Measurements from ENCODE around the gene AATK. TPM values are rescaled to one million over a fixed set of nuclear protein-coding genes. Genes with fewer than 3 reads are reported as not detected.

AATK gene
- total RNA-seq, 2 experiments from 2014 or later = 0.25 to 0.82 TPM

DNA sequence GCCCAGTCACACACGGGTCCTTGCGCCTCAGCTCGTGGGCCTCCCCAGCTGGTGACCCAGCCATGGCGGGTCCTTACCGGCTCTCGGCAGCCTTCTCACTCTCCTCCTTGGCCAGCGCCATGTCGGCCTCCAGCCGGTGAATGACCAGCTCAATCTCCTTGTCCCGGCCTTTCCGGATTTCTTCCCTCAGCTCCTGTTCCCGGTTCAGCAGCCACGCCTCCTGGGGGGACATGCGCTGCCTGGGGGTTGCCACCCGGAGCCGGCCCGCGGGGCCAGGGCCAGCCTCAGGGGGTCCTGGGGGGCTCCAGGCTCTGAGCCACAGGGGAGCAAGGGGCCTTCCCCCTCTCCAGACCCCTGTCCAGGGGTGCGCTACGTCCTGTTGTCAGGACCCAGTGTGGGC, 25.1 kb upstream of the AATK start:
- TF ChIP-seq CTCF (IDR thresholded peaks at IDR 0.05) = no peak
- H3K27ac Mint-ChIP-seq = no peak overlapping the region
- intact Hi-C loops (cut with DNase I, micrococcal nuclease) = no loop called here
- H3K27ac ChIP-seq (ENCODE audit: low read depth in 1 of 2, low read length in 2 of 2) = no peak overlapping the region
- H3K27me3 ChIP-seq (ENCODE audit: control insufficient read depth in 1 of 2, insufficient read depth in 2 of 2, low read length in 2 of 2) = no peaks in the 10 kb centered on the region
- H3K4me1 Mint-ChIP-seq (ENCODE audit: low read depth) = no peaks in the 10 kb centered on the region
- no peaks in the 10 kb centered on the region for H3K9me3 Mint-ChIP-seq
- CTCF ChIA-PET = no interaction called here
- DNase-seq (no peak), ATAC-seq (ENCODE audit: poor library complexity) (no peak)
- peaks cover 4% of the 10 kb centered on the region for H3K36me3 Mint-ChIP-seq (ENCODE audit: low read depth)
- H3K9me3 ChIP-seq (ENCODE audit: control insufficient read depth in 1 of 2, insufficient read depth in 1 of 2, low read length in 2 of 2) = no peaks in the 10 kb centered on the region
- no peaks in the 10 kb centered on the region for H3K27me3 Mint-ChIP-seq
- POLR2A ChIA-PET = no interaction called here
- no peak overlapping the region for H3K4me3 Mint-ChIP-seq
- H3K4me1 ChIP-seq (ENCODE audit: insufficient read depth, low read length) = no peaks in the 10 kb centered on the region
- H3K36me3 ChIP-seq (ENCODE audit: insufficient read depth, low read length) = no peaks in the 10 kb centered on the region
- no peak overlapping the region for H3K4me3 ChIP-seq (ENCODE audit: low read length)

- intact Hi-C loops (cut with DNase I, micrococcal nuclease) = no loop called here
- no peak for DNase-seq
- no peaks in the 10 kb centered on the region for H3K9me3 ChIP-seq (ENCODE audit: control insufficient read depth in 1 of 2, insufficient read depth in 1 of 2, low read length in 2 of 2)
- no peaks in the 10 kb centered on the region for H3K27me3 Mint-ChIP-seq
- H3K36me3 Mint-ChIP-seq (ENCODE audit: low read depth) = peaks cover 4% of the 10 kb centered on the region
- CTCF ChIA-PET = no interaction called here
- H3K4me1 Mint-ChIP-seq (ENCODE audit: low read depth) = no peaks in the 10 kb centered on the region
- ATAC-seq (ENCODE audit: poor library complexity) = no peak
- H3K4me3 Mint-ChIP-seq = no peak overlapping the region
- H3K27me3 ChIP-seq (ENCODE audit: control insufficient read depth in 1 of 2, insufficient read depth in 2 of 2, low read length in 2 of 2) = no peaks in the 10 kb centered on the region
- no peak overlapping the region for H3K4me3 ChIP-seq (ENCODE audit: low read length)
- no peak overlapping the region for H3K27ac ChIP-seq (ENCODE audit: low read depth in 1 of 2, low read length in 2 of 2)
- no peaks in the 10 kb centered on the region for H3K9me3 Mint-ChIP-seq
- POLR2A ChIA-PET = no interaction called here
- TF ChIP-seq CTCF (IDR thresholded peaks at IDR 0.05) = no peak
- no peak overlapping the region for H3K27ac Mint-ChIP-seq
- H3K36me3 ChIP-seq (ENCODE audit: insufficient read depth, low read length) = no peaks in the 10 kb centered on the region
- H3K4me1 ChIP-seq (ENCODE audit: insufficient read depth, low read length) = no peaks in the 10 kb centered on the region
Measured at GRCh38 chr17:81190591-81190990, 24.6 kb upstream of the AATK start.

DNA sequence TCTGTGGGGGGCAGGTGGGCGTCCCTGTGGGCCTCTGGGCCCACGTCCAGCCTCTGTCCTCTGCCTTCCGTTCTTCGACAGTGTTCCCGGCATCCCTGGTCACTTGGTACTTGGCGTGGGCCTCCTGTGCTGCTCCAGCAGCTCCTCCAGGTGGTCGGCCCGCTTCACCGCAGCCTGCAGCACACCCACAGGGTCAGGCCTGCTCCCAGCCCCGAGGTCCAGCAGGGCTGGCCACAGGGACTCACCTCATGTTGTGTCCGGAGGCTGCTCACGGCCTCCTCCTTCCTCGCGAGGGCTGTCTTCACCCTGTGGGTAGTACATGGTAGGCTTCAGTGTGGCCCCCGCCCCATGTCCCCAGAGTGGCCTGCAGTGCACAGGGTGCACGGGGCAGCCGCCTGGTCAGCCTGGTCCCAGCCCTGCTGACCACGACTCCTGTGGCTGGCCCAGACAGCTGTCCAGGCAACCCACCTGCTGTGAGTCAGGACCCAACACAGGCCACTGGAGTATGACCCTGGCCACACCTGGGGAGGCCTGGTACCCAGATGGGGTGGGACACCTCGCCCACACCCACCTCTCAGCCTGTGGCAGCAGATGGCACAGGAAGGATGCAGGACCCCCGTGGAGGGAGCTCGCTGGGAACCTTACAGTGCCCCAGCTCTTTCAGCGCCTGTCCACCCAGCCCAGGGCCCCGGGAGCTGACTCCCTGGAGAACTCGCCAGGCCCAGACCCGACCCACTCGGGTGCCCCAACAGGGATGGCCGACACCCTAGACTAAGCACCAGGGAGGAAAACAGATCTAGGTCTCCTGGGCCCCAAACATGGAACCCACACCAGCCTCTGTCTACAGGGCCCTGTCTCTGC, 23.9 kb upstream of the AATK start:
- Mint-ChIP-seq H3K4me3 (no peak overlapping the region), H3K27ac (no peak overlapping the region), H3K36me3 (ENCODE audit: low read depth) (peaks cover 4% of the 10 kb centered on the region), H3K27me3 (no peaks in the 10 kb centered on the region), H3K4me1 (ENCODE audit: low read depth) (no peaks in the 10 kb centered on the region), H3K9me3 (no peaks in the 10 kb centered on the region)
- Histone ChIP-seq H3K4me1 (ENCODE audit: insufficient read depth, low read length) (no peaks in the 10 kb centered on the region), H3K27me3 (ENCODE audit: control insufficient read depth in 1 of 2, insufficient read depth in 2 of 2, low read length in 2 of 2) (no peaks in the 10 kb centered on the region), H3K4me3 (ENCODE audit: low read length) (no peak overlapping the region), H3K27ac (ENCODE audit: low read depth in 1 of 2, low read length in 2 of 2) (no peak overlapping the region), H3K9me3 (ENCODE audit: control insufficient read depth in 1 of 2, insufficient read depth in 1 of 2, low read length in 2 of 2) (no peaks in the 10 kb centered on the region), H3K36me3 (ENCODE audit: insufficient read depth, low read length) (no peaks in the 10 kb centered on the region)
- ChIA-PET CTCF (no interaction called here), POLR2A (no interaction called here)
- intact Hi-C loops (cut with DNase I, micrococcal nuclease) = no loop called here
- ATAC-seq (ENCODE audit: poor library complexity) = no peak
- no peak for TF ChIP-seq CTCF (IDR thresholded peaks at IDR 0.05)
- DNase-seq = no peak
